ENCODE data around the gene CUTC. TPM values are rescaled to one million over a fixed set of nuclear protein-coding genes. Genes with fewer than 3 reads are reported as not detected.

Gene CUTC
- total and polyA plus RNA-seq, 9 donors: 12.4 to 20.6 (median 14.1) TPM

- Histone ChIP-seq H3K27ac (no peak overlapping the region), H3K9me3 (no peaks in the 10 kb centered on the region), H3K4me3 (no peak overlapping the region), H3K4me1 (ENCODE audit: insufficient read depth) (no peaks in the 10 kb centered on the region), H3K36me3 (no peaks in the 10 kb centered on the region), H3K27me3 (no peaks in the 10 kb centered on the region)
- DNase-seq: no peak
- TF ChIP-seq CTCF (IDR thresholded peaks at IDR 0.05) (no peak), POLR2A (IDR thresholded peaks at IDR 0.05) (no peak), EP300 (IDR thresholded peaks at IDR 0.05) (no peak)
- WGBS, 3 donors: 88 to 97% (median 93%) methylated on average over 3 of the region's 3 CpGs
- intact Hi-C loops (cut with DNase I): no loop called here
Observed at GRCh38 chr10:99791831-99792230, 59.8 kb downstream of the CUTC start.

GRCh38 chr10:99793819-99794218 lies 61.8 kb downstream of the CUTC start:
- intact Hi-C loops (cut with DNase I): no loop called here
- Histone ChIP-seq H3K4me3 (no peak overlapping the region), H3K36me3 (no peaks in the 10 kb centered on the region), H3K4me1 (ENCODE audit: insufficient read depth) (no peaks in the 10 kb centered on the region), H3K27me3 (no peaks in the 10 kb centered on the region), H3K27ac (no peak overlapping the region), H3K9me3 (no peaks in the 10 kb centered on the region)
- no peak for TF ChIP-seq POLR2A (IDR thresholded peaks at IDR 0.05)
- no peak for TF ChIP-seq CTCF (IDR thresholded peaks at IDR 0.05)
- no peak for DNase-seq
- WGBS, 3 donors: 91 to 96% (median 91%) methylated on average over 4 of the region's 4 CpGs

GRCh38 chr10:99796928-99797327 lies 64.9 kb downstream of the CUTC start:
- Histone ChIP-seq H3K27me3 (no peaks in the 10 kb centered on the region), H3K27ac (no peak overlapping the region), H3K4me1 (ENCODE audit: insufficient read depth) (no peaks in the 10 kb centered on the region), H3K9me3 (no peaks in the 10 kb centered on the region), H3K4me3 (no peak overlapping the region), H3K36me3 (no peaks in the 10 kb centered on the region)
- intact Hi-C loops (cut with DNase I): no loop called here
- no peak for DNase-seq
- TF ChIP-seq CTCF (IDR thresholded peaks at IDR 0.05) (no peak), EP300 (IDR thresholded peaks at IDR 0.05) (no peak), POLR2A (IDR thresholded peaks at IDR 0.05) (no peak)
- WGBS, 3 donors: 81 to 91% (median 90%) methylated on average over 6 of the region's 6 CpGs

- intact Hi-C loops (cut with DNase I): no loop called here
- no peak for DNase-seq
- TF ChIP-seq CTCF (IDR thresholded peaks at IDR 0.05): no peak
- no peak for TF ChIP-seq EP300 (IDR thresholded peaks at IDR 0.05)
- TF ChIP-seq POLR2A (IDR thresholded peaks at IDR 0.05): no peak
- Histone ChIP-seq H3K27me3 (no peaks in the 10 kb centered on the region), H3K9me3 (no peaks in the 10 kb centered on the region), H3K4me3 (no peak overlapping the region), H3K36me3 (no peaks in the 10 kb centered on the region), H3K4me1 (ENCODE audit: insufficient read depth) (no peaks in the 10 kb centered on the region), H3K27ac (no peak overlapping the region)
- 88 to 91% (median 88%) methylated on average over 4 of the region's 4 CpGs for WGBS, 3 donors
Observed at GRCh38 chr10:99798031-99798430, 66.0 kb downstream of the CUTC start.

GRCh38 chr10:99798920-99799319 lies 66.9 kb downstream of the CUTC start:
- 75 to 88% (median 80%) methylated on average over 3 of the region's 3 CpGs for WGBS, 3 donors
- TF ChIP-seq EP300 (IDR thresholded peaks at IDR 0.05): no peak
- DNase-seq: no peak
- H3K4me1 ChIP-seq (ENCODE audit: insufficient read depth): no peaks in the 10 kb centered on the region
- intact Hi-C loops (cut with DNase I): no loop called here
- no peak overlapping the region for H3K4me3 ChIP-seq
- no peak overlapping the region for H3K27ac ChIP-seq
- no peaks in the 10 kb centered on the region for H3K9me3 ChIP-seq
- H3K27me3 ChIP-seq: no peaks in the 10 kb centered on the region
- H3K36me3 ChIP-seq: no peaks in the 10 kb centered on the region
